Activated CD4-positive, CD25-positive, alpha-beta regulatory T cell (primary cell): Measurements from ENCODE around the gene ATP8A2.
"Not testable (repeated sequence)": the region's sequence is repeated elsewhere in the genome, so short reads cannot be mapped to it uniquely, and the experiment has no call there.

Experiments used
- DNase-seq, 4 experiments: peaks; one replicate each; lab custom pipeline; 2025; lab: John Stamatoyannopoulos, UW

Gene ATP8A2

DNA sequence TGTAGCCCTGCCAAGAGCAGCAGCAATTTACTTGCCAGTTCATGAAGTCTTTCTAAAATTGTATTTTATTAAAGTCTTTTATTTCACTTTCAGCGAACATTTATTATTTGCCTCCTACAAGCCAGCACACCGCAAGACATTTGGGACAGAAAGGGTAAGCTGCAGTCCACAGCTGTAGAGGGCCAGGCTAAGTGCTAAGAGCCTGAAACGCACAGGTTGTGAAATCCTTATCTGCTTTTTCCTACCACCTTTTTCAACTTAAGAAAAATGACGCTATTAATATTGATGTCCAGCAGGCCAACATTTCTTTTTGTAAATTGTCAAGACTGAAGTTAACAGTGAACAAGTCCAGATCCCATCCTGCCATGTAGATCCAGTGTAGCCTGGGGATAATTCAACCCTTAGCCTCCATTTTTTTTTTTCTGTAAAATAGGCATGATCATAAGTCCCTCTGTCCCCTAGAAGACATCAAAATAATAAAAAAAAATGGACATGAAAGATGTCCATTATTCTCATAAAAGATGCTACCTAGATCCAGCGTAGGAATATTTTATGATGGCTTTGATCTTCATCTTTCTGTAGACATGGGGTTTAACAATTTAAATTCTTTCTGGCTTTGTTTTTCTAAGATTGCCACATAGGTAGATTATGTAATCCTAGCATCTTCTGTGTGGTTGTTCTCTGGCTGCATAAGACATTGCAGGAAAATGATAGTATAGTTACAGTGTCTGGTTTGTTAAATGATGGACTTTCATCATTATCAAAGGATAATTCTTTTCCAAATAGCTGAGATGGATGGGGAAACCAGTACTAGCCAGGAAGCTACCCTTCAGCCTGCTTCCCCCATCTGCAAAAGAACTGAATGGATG is 551.7 kb downstream of the ATP8A2 start:
- DNase-seq: no peak

DNA sequence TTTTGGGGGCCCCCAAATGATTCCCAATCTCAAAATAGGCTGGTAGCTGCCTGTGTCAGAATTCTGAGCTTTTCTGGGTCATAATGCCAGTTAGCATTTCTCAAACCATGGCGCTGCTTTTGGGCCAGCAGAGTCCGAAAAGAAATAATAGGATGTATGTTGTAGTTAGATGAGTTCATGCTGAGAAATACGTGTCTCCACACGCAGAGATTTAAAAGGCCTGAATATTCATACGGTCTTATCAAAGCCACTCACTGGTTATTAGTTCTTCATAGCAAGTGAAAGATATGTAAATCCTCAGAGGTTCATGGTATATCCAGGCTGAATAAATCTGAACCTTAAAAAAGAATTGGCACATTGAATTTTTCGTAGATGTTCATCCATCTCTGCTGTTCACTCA is 555.6 kb downstream of the ATP8A2 start:
- no peak for DNase-seq

DNA sequence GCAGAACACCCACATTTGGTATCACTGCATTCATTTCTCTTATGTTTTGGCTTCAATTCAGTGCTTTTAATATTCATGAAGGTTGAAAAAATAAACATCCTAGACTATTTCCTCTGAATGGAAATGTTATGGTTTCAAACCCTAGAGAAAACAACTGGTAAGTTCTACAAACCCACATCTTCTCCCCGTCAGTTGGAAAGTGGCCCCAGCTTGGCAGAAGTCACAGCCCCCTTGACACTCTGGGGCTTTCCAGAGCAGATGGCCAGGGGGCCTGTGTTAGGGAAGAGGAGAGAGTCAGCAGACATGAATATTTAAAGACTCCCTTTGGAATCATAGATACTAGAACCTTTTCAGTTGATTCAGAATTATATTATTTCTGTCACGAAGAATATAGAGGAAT is 556.2 kb downstream of the ATP8A2 start:
- no peak for DNase-seq

DNA sequence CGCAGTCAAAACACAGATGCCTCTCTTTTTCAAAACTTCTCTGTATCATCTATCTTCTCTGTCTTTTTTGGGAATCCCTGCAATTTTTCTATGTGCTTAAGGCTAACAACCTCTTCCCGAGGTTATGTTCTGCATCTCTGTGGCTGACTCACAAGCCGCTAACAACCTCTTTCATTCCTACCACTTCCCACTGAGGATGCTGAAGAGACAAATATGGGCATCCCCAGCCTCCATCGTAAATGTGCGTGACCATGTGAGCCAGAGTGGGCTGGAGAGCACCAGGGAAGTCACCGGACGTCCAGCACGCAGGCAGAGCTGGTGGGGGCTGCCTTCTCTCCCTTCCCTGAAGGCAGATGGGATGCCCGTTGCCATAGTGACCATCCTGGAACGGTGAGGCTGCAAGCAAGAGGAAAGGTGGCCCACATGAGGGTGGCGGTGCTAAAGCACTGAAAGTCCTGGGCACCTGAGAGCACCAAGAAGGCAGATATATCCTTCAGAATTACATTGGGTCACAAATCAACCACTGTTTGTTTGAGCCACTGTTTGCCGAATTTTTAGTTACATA is 557.2 kb downstream of the ATP8A2 start:
- no peak for DNase-seq

DNA sequence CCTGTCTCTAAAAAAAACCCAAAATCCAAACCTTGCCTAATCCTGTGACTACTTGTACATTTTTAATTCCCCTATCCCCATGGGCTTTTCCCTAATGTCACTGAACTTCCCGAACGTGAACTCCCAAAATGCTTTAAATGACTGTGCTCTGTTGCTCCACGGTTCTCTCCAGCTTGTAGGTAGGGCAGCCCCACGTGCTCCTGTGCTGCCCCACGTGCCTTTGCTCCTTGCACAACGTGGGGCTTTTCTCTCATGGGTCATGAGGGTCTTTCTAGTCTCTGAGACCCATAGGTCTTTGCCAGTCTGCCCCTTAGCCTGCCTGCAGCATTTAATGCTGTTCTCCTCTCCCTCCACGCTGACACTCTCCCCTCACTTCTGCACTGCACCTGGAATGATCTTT is 558.0 kb downstream of the ATP8A2 start:
- no peak for DNase-seq

DNA sequence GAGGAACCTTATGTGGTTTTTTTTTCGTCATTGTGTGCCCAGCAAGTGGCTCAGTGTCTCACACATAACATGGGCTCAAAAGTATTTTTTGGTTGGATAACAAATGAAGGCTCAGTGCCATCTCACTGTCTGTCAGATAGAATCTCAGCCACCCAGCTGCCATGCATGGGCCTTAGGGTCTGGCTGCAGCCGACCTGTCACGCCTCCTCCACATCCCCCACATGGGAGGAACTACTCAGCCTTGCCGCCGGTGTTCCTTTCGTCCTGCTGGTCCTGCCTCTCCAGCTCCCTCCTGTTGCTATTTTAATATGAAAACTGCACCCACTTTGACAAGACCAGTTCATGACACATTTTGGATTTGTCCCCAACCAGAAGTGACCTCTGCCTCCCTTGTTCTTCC is 558.9 kb downstream of the ATP8A2 start:
- DNase-seq: no peak

DNA sequence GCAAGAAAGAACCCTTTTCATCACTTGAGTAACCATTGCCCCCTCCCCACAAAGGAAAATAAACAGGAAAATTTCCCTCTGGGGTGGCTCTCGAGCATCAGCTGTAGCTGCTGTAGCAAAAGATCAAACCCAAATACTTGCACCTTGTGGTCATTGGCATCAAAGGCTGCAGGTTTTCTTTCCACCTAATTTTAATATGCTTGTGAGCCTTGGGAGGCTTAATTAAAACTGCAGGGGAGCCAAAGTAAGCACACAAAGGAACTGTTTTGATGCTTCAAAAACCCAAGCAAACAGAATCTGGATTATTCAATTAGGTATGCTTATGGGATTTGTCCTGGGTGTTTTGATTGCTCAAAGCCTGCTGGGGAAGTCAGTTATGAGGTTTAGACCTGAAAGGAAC is 560.6 kb downstream of the ATP8A2 start:
- DNase-seq: no peak

DNA sequence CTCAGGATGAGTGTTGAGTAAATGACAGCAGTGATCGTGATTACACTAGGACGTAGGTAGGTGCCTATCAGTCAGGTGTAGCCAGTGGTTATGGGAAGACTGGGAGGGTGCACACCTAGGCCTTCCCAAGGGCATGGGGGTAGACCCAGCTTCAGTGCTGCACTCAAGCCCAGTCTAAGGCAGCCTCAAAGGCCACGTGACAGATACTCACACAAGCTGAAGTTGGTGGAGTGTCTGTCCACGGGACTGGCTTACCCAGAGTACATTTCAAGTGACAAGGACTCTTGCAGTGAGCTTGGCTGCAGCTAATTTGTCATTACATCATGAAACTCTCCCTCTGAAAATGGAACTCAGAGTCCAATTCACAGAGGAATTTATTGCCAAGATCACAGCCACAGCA is 561.7 kb downstream of the ATP8A2 start:
- no peak for DNase-seq

DNA sequence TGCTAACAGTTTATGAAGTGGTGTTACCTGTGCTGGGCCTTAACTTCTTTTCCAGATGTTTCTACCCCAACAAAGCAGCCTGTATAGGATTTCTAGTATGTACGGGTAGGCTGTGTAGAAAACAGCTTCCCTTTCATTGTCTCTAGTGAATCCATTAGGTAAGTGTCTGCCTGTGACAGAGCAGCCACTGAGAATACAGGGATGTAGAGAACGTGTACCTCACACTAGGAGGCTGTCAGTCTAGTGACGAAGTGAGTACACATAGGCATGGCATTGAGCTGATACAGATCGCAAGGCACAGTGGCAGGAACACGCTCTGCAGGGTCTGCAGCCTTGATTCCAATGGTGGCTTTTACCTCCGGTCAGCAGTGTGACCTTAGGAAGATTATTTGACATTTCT is 562.4 kb downstream of the ATP8A2 start:
- DNase-seq: no peak

DNA sequence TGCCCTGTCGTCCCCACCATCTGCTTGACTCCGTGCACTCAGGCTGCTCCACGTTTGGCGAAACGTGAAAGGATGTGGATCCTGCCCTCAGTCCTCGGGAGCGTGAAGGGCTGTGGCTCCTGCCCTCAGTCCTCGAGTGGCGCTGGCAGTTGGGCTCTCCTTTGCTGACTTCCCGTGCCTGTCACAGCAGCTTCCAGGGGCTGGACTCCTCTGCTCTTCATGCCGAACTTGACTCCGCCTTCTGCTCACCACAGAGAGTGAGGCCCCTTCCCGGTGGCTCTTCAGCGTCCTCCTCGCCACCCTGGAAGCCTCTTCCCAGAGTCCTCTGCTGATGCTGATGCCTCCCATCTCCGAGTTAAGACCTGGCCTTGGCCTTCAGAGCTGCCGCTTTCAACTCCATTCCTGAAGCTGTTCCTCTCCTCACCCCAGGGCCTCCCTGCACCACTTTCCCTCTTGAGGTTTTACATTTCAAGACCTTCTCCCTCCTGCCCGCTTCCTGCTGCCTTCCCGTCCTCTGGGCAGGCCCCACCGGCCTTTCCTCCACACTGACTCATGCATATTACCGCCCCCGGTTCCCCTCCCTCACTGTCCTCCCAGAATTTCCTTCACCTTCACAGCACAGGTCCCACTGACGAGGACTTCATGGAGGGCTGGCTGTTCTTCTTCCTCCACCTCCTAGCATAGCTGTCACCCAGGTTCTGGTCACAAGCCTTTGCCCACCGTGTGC is 568.4 kb downstream of the ATP8A2 start:
- no peak for DNase-seq

DNA sequence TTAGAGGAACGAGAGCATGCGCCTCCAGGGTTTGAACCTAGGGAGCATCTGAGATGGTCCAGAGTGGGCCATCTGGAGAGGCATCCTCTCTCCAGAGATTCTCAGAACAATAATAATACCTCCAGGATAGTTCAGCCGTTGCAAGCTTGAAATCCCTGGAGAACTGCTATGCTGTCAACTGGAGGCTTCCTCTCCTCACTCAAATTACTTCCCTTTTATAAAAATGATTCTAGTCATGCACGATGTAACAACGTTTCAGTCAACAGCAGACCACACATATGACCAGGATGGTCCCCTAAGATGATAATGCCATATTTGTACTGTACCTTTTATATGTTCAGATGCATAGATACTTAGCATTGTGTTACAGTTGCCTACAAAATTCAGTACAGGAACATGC is 571.3 kb downstream of the ATP8A2 start:
- no peak for DNase-seq

DNA sequence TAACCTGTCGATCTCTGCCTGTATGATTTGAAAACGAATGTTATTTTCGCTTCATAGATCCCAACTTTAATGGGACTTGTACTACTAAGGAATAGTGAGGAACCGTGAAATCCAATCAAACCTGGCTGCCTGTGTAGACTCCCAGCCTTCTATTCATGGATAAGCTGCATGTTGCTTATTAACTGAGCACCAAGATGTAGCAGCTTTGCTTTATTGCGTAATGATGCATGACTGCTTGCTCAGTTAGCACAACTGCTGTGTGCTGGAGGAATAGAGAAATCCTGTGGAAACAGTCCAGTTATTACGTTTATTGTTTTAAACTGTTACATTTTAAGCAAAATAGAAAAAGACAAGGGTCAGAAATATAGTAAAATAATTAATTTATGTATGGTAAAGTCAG is 571.9 kb downstream of the ATP8A2 start:
- no peak for DNase-seq

DNA sequence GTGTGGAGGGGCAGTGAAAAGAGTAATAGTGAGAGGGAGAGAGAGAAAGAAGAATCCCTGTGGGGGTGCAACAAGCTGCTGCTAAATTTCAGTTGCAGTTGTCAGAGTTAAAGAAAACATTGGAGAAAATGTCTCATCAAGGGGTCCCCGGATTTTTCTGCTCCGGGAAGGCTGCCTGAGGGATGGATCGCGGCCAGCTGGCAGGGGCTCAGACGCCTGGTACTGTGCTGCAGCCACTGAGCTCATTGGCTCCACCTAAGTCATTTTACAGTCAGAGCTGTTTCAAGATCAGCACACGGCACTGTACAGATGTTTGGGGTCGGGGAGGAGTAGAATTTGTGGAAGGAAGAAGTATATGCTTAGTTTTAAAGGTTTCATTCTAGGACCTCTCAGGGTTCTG is 573.8 kb downstream of the ATP8A2 start:
- no peak for DNase-seq

DNA sequence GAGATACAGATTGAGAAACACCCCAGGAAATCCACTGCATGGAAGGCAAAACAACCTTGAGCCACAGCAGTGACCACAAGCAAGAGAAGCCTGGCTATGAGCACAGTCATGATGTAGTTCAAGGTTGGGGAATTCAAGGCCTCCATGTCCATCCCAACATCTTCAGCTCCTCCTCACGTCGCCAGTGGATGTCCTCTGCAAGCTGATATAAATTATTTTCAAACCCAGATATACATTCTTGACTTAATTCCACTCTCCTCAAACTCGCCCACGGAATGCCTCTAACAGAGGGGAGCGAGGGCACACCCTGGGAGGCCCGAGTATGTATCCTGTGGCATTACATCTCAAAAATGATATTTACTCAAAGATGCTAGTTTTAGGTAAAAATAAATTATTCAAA is 574.5 kb downstream of the ATP8A2 start:
- no peak for DNase-seq

DNA sequence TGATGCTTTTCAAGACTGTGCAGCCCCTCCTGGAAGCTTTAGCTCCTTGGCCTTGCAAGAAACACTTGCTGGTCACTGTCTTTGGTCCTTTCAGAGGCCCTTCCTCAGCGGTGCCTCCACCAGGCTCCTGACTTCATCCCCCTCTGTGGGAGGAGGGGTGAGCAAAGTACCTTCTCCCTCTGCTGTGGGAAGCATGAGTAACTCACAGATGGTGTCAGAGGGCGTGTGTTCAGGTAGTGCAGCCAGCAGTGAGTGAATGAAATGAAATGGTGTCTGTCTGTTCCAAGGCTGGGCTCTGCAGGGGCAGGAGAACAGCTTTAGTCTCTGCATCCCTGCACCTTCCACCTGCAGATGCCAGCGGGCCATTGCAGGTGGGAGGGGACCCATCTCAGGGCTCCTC is 577.1 kb downstream of the ATP8A2 start:
- no peak for DNase-seq

DNA sequence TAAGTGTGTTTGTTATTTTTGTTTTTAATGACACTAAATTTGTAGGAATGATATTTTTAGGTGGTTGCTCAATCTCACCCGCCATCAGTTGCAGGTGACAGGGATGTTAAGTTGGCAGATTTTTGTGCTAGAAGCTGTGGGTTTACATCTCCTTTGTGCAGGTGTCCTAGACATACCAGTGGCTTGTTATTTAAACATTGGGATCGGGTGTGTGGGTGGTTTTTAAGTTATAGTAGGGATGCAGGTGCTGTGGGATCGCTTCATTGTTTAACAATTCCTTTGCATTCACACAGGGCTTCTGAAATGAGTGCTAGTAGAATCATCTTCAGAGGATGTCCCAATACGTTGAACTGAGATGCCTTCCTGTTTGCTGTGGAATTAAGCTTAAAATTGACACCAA is 580.1 kb downstream of the ATP8A2 start:
- no peak for DNase-seq

DNA sequence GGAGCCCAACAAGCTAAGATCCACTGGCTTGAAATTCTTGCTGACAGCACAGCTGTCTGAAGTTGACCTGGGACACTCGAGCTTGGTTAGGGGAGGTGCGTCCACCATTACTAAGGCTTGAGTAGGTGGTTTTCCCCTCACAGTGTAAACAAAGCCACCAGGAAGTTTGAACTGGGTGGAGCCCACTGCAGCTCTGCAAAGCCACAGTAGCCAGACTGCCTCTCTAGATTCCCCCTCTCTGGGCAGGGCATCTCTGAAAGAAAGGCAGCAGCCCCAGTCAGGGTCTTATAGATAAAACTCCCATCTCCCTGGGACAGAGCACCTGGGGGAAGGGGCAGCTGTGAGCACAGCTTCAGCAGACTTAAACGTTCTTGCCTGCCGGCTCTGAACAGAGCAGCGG is 582.3 kb downstream of the ATP8A2 start:
- DNase-seq: not testable (repeated sequence)

DNA sequence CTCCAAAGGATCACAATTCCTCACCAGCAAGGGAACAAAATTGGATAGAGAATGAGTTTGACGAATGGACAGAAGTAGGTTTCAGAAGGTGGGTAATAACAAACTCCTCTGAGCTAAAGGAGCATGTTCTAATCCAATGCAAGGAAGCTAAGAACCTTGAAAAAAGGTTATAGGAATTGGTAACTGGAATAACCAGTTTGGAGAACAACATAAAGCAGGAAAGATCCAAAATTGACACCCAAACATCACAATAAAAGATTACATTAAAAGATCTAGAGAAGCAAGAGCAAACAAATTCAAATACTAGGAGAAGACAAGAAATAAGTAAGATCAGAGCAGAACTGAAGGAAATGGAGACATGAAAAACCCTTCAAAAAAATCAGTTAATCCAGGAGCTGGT is 583.2 kb downstream of the ATP8A2 start:
- DNase-seq: not testable (repeated sequence)

DNA sequence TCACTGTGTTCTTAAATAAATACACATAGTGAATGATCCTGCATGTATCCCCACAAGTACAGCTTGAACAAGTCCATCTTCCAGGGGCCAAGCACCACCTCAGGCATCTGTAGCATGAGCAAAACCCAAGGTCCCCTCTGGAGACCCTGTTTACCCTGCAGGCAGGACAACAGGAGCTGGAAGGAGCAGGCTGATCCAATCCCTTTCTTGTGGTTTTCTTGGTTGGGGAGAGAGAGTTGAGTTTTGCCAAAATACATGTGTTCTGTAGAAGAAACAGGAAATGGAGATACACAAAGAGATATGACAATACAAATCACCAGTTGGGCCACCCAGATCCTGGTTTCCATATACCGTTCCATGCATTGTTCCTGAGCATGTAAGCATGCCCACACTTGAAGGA is 587.2 kb downstream of the ATP8A2 start:
- DNase-seq: no peak

DNA sequence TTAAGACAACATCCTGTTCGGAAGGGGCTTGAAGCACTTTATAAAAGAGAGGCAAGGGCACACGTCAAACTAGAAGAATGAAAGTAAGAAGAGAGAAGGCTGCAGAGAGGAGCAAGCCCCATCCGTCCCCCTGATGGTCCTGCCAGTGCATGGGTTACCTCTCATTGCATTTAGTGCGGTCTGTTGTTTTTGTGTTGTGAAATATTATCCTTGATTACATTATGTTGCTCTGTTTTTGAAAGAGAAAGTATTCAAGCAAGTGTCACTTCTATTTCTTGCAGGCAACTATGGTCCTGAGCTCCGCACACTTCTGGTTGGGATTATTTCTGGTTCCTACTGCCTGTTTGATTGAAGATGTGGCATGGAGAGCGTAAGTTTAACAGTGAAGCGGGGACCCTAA is 589.5 kb downstream of the ATP8A2 start:
- DNase-seq: no peak

DNA sequence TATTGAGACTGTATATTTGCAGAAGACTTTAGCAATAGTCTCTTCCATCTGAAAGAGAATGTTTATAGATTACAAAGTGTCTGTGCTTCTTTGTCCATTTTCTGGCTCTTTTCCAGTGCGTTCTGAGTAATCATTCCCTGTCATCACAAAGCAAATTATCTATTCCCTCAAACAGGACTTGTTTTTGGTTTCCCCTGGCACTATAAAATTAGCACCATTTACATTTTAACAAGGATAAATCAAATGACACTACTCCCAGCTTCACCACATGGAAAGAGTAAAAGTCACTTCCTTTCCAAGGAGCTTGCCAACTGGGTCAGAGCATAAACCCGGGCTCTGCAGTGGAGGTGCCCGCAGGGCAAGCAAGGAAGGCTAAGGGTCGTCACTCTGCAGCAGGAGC is 591.9 kb downstream of the ATP8A2 start:
- DNase-seq: no peak

DNA sequence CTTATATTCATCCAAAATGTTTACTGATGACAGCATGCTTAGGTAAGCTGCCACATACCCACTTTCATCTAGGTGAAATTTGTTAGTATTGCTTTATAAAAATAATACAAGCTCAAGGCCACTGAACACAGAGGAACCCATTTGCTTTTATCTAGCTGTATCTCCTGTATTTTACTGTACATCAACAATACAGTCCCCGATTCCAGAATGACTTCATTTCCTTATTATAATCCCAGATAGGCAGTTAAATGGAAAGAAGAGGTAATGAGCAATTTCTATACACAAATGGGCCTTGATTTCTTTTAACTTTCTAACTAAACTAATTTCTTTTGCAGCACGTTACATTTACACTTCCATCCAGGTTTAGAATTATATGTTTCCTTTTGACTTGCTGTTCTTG is 593.8 kb downstream of the ATP8A2 start:
- no peak for DNase-seq

DNA sequence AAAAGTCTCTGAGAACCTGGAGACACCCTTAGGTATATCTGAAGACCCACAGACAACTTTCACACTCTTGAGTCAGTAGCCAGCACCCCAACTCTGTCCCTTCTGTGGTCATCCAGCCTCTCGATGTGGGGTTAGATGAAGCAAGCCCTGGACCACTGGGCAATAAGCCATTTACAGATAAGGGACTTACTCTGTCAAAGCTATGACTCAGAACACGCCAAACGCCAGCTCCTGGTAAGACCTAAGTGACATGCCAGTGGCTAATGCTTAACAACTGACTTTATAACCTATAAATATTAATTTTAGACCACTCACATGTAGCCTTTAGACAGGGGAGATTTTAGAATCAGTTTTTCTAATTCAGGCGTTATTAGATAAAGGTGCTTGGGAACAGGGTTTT is 594.3 kb downstream of the ATP8A2 start:
- no peak for DNase-seq
